C4-2B (cell line): Measurements from ENCODE around the gene TK2.

ENCODE experiments used
- ZFX ChIP-seq: fragments of 450-650 bp; IDR thresholded peaks from 2 replicates; pipeline ENCODE4 v1.6.1; 2017
- TF ChIP-seq, protein P1 (sequence below): fragments of 450-650 bp; conservative IDR thresholded peaks from 2 replicates; pipeline ENCODE4 v1.5.1; 2017; ENCODE audit warnings: mild to moderate bottlenecking

DNA sequence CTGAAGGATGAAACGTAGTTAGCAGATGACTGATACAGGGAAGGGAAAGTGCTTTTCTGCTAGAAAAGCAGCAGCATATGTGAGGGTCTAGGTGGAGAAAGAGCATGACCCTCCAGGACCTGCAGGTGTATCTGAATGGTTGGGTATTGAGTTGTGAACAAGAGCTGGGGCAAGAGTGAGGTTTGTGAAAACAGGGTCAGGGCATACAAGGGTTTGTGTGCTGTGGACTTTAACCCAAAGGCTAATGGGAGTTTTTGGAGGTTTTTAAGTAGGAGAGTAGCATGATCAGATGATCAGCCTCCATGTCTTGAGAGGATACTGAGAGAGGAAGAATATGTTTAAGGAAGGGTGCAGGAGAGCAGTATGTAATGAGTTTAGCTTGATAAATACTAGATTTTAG lies 10.2 kb upstream of the TK2 start:
- TF ChIP-seq, protein P1, sequence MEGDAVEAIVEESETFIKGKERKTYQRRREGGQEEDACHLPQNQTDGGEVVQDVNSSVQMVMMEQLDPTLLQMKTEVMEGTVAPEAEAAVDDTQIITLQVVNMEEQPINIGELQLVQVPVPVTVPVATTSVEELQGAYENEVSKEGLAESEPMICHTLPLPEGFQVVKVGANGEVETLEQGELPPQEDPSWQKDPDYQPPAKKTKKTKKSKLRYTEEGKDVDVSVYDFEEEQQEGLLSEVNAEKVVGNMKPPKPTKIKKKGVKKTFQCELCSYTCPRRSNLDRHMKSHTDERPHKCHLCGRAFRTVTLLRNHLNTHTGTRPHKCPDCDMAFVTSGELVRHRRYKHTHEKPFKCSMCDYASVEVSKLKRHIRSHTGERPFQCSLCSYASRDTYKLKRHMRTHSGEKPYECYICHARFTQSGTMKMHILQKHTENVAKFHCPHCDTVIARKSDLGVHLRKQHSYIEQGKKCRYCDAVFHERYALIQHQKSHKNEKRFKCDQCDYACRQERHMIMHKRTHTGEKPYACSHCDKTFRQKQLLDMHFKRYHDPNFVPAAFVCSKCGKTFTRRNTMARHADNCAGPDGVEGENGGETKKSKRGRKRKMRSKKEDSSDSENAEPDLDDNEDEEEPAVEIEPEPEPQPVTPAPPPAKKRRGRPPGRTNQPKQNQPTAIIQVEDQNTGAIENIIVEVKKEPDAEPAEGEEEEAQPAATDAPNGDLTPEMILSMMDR: no peak
- no peak for TF ChIP-seq ZFX
